SW480 (cell line): Measurements from ENCODE around the gene RCSD1.
"Not testable (repeated sequence)": the region's sequence is repeated elsewhere in the genome, so short reads cannot be mapped to it uniquely, and the experiment has no call there.

Source experiments
- DNase-seq: peaks from one replicate; pipeline ENCODE4 v3.0.0-alpha.2; 2016; ENCODE audit warnings: low spot score

Gene RCSD1

GRCh38 chr1:167629681-167630567 is at the start of gene RCSD1:
Gene RCSD1 (plus strand): TSS chr1:167630232. CDS start chr1:167630424, 192 bp downstream.
- DNase-seq: no peak

GRCh38 chr1:167582064-167582463 is 48.0 kb upstream of the RCSD1 start:
- no peak for DNase-seq

GRCh38 chr1:167582722-167583121 is 47.3 kb upstream of the RCSD1 start:
- no peak for DNase-seq

GRCh38 chr1:167584581-167584980 is 45.5 kb upstream of the RCSD1 start:
- no peak for DNase-seq

- DNase-seq: no peak
Observed at GRCh38 chr1:167587342-167587741, 42.7 kb upstream of the RCSD1 start.

- no peak for DNase-seq
Observed at GRCh38 chr1:167587872-167588271, 42.2 kb upstream of the RCSD1 start.

GRCh38 chr1:167588361-167588760 is 41.7 kb upstream of the RCSD1 start:
- no peak for DNase-seq

GRCh38 chr1:167592475-167592874 is 37.6 kb upstream of the RCSD1 start:
- no peak for DNase-seq

GRCh38 chr1:167593860-167594259 is 36.2 kb upstream of the RCSD1 start:
- no peak for DNase-seq

GRCh38 chr1:167594822-167595221 is 35.2 kb upstream of the RCSD1 start:
- no peak for DNase-seq

GRCh38 chr1:167599957-167600581 is 30.0 kb upstream of the RCSD1 start:
- peak; percentile 63 for DNase-seq

- DNase-seq: peak; percentile 82
Observed at GRCh38 chr1:167601442-167602383, 28.3 kb upstream of the RCSD1 start.

- DNase-seq: no peak
Observed at GRCh38 chr1:167602840-167603239, 27.2 kb upstream of the RCSD1 start.

GRCh38 chr1:167605576-167605975 is 24.5 kb upstream of the RCSD1 start:
- no peak for DNase-seq

GRCh38 chr1:167611983-167612382 is 18.0 kb upstream of the RCSD1 start:
- no peak for DNase-seq

GRCh38 chr1:167612587-167613385 is 17.2 kb upstream of the RCSD1 start:
- DNase-seq: no peak

- DNase-seq: not testable (repeated sequence)
Observed at GRCh38 chr1:167613984-167614383, 16.0 kb upstream of the RCSD1 start.

- no peak for DNase-seq
Observed at GRCh38 chr1:167614851-167615250, 15.2 kb upstream of the RCSD1 start.

- no peak for DNase-seq
Observed at GRCh38 chr1:167616521-167616920, 13.5 kb upstream of the RCSD1 start.

- DNase-seq: peak; percentile 79
Observed at GRCh38 chr1:167617153-167618147, 12.6 kb upstream of the RCSD1 start.
